Measurements from ENCODE around the gene NGEF. TPM values are rescaled to one million over a fixed set of nuclear protein-coding genes. Genes with fewer than 3 reads are reported as not detected.

Gene NGEF
- polyA plus RNA-seq, 3 donors: 2.1 to 3.5 (median 2.4) TPM

- DNase-seq (ENCODE audit: extremely low read depth in 1 of 11, low read depth in 9 of 11, low spot score in 4 of 11): no peak
Observed at GRCh38 chr2:232979871-232980461, 33.1 kb downstream of the NGEF start.

- no peak for DNase-seq (ENCODE audit: extremely low read depth in 1 of 11, low read depth in 9 of 11, low spot score in 4 of 11)
Observed at GRCh38 chr2:232977438-232977971, 35.6 kb downstream of the NGEF start.

GRCh38 chr2:232976666-232977437 is 36.2 kb downstream of the NGEF start:
- no peak for DNase-seq (ENCODE audit: extremely low read depth in 1 of 11, low read depth in 9 of 11, low spot score in 4 of 11)

- no peak for DNase-seq (ENCODE audit: extremely low read depth in 1 of 11, low read depth in 9 of 11, low spot score in 4 of 11)
Observed at GRCh38 chr2:232976176-232976575, 36.9 kb downstream of the NGEF start.

- no peak for DNase-seq (ENCODE audit: extremely low read depth in 1 of 11, low read depth in 9 of 11, low spot score in 4 of 11)
Observed at GRCh38 chr2:232974396-232974795, 38.7 kb downstream of the NGEF start.

- DNase-seq (ENCODE audit: extremely low read depth in 1 of 11, low read depth in 9 of 11, low spot score in 4 of 11): no peak
Observed at GRCh38 chr2:232973796-232974195, 39.3 kb downstream of the NGEF start.

- no peak for DNase-seq (ENCODE audit: extremely low read depth in 1 of 11, low read depth in 9 of 11, low spot score in 4 of 11)
Observed at GRCh38 chr2:232973011-232973735, 39.9 kb downstream of the NGEF start.

GRCh38 chr2:232971744-232972143 is 41.3 kb downstream of the NGEF start:
- DNase-seq (ENCODE audit: extremely low read depth in 1 of 11, low read depth in 9 of 11, low spot score in 4 of 11): no peak

- no peak for DNase-seq (ENCODE audit: extremely low read depth in 1 of 11, low read depth in 9 of 11, low spot score in 4 of 11)
Observed at GRCh38 chr2:232970051-232970450, 43.0 kb downstream of the NGEF start.

- DNase-seq (ENCODE audit: extremely low read depth in 1 of 11, low read depth in 9 of 11, low spot score in 4 of 11): no peak
Observed at GRCh38 chr2:232967474-232967873, 45.6 kb downstream of the NGEF start.

GRCh38 chr2:232966122-232966521 is 46.9 kb downstream of the NGEF start:
- no peak for DNase-seq (ENCODE audit: extremely low read depth in 1 of 11, low read depth in 9 of 11, low spot score in 4 of 11)

GRCh38 chr2:232963913-232964312 is 49.1 kb downstream of the NGEF start:
- no peak for DNase-seq (ENCODE audit: extremely low read depth in 1 of 11, low read depth in 9 of 11, low spot score in 4 of 11)

GRCh38 chr2:232960862-232961261 is 52.2 kb downstream of the NGEF start:
- DNase-seq (ENCODE audit: extremely low read depth in 1 of 11, low read depth in 9 of 11, low spot score in 4 of 11): no peak

- DNase-seq (ENCODE audit: extremely low read depth in 1 of 11, low read depth in 9 of 11, low spot score in 4 of 11): no peak
Observed at GRCh38 chr2:232959139-232959538, 53.9 kb downstream of the NGEF start.

- DNase-seq (ENCODE audit: extremely low read depth in 1 of 11, low read depth in 9 of 11, low spot score in 4 of 11): no peak
Observed at GRCh38 chr2:232957657-232958090, 55.4 kb downstream of the NGEF start.

- DNase-seq (ENCODE audit: extremely low read depth in 1 of 11, low read depth in 9 of 11, low spot score in 4 of 11): no peak
Observed at GRCh38 chr2:232955856-232956255, 57.2 kb downstream of the NGEF start.

- DNase-seq (ENCODE audit: extremely low read depth in 1 of 11, low read depth in 9 of 11, low spot score in 4 of 11): no peak
Observed at GRCh38 chr2:232954691-232955090, 58.4 kb downstream of the NGEF start.

- DNase-seq (ENCODE audit: extremely low read depth in 1 of 11, low read depth in 9 of 11, low spot score in 4 of 11): no peak
Observed at GRCh38 chr2:232951891-232952290, 61.2 kb downstream of the NGEF start.

- DNase-seq (ENCODE audit: extremely low read depth in 1 of 11, low read depth in 9 of 11, low spot score in 4 of 11): no peak
Observed at GRCh38 chr2:232951181-232951580, 61.9 kb downstream of the NGEF start.

GRCh38 chr2:232950751-232951150 is 62.3 kb downstream of the NGEF start:
- DNase-seq (ENCODE audit: extremely low read depth in 1 of 11, low read depth in 9 of 11, low spot score in 4 of 11): no peak
